ENCODE measurements around the gene ZNF775. TPM values are rescaled to one million over a fixed set of nuclear protein-coding genes. Genes with fewer than 3 reads are reported as not detected.

ZNF775 gene
- total and polyA plus RNA-seq, 4 experiments from 2014 or later, result 0.67 to 7.6 (median 4.9) TPM

- CTCF ChIA-PET (ENCODE audit: partially characterized antibody), result interaction anchor here (1.0 kb wide), 1 partner anchor 41 kb away, joined by 3 read pairs; no protein-coding TSS in a partner anchor
- peaks cover 17% of the 10 kb centered on the region for H3K4me1 ChIP-seq (ENCODE audit: insufficient read depth, low read length)
Observed at GRCh38 chr7:150363370-150363769, 15.8 kb upstream of the ZNF775 start.

DNA sequence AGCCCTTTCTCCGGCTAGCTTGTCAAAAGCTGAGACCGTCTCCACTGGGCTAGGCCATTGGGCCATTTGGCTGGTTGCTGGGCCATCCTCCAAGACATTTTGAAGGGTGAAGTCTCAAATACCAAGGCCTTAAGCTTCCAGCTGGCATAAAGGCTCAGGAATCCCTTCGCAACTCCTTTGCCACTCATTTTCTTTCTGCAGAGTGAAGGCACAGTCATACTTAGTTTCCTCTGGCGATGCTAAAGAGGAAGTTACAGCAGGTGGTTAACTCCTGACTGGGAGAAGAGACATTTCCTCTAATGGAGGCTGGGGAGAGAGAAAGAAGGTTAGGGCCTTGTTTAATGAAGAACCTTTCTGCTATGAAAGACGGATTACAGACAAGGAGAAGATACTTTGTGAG, 15.3 kb upstream of the ZNF775 start:
- H3K27me3 ChIP-seq (ENCODE audit: insufficient read depth, low read length), result no peaks in the 10 kb centered on the region
- intact Hi-C loops (cut with micrococcal nuclease), result no loop called here
- Mint-ChIP-seq H3K27ac (peak overlapping the region in 3 of 7 donors; percentile 6 to 48 (median 9)), H3K4me3 (no peak overlapping the region), H3K36me3 (peaks cover 0 to 3% of the 10 kb centered on the region in 2 donors), H3K27me3 (no peaks in the 10 kb centered on the region), H3K9me3 (no peaks in the 10 kb centered on the region), H3K4me1 (peaks cover 9 to 40% (median 19%) of the 10 kb centered on the region in 4 donors)
- H3K4me1 ChIP-seq (ENCODE audit: insufficient read depth, low read length), result peaks cover 13% of the 10 kb centered on the region
- no peak overlapping the region for H3K4me3 ChIP-seq (ENCODE audit: low read length in 2 of 2)
- DNase-seq, result no peak
- H3K36me3 ChIP-seq (ENCODE audit: insufficient read depth, low read length), result no peaks in the 10 kb centered on the region
- POLR2A ChIA-PET (ENCODE audit: partially characterized antibody), result interaction anchor here (1.7 kb wide), 1 partner anchor 42 kb away, joined by 6 read pairs; a partner anchor contains a TSS
- H3K9me3 ChIP-seq (ENCODE audit: control insufficient read depth in 1 of 2, low read length in 2 of 2), result no peaks in the 10 kb centered on the region
- H3K27ac ChIP-seq (ENCODE audit: low read depth, low read length), result no peak overlapping the region
- CTCF ChIA-PET (ENCODE audit: partially characterized antibody), result no interaction called here

More at GRCh38 chr7:150363370-150363769, 15.8 kb upstream of the ZNF775 start:
- Histone ChIP-seq H3K36me3 (ENCODE audit: insufficient read depth, low read length) (no peaks in the 10 kb centered on the region), H3K27me3 (ENCODE audit: insufficient read depth, low read length) (no peaks in the 10 kb centered on the region), H3K27ac (ENCODE audit: low read depth, low read length) (no peak overlapping the region), H3K9me3 (ENCODE audit: control insufficient read depth in 1 of 2, low read length in 2 of 2) (no peaks in the 10 kb centered on the region), H3K4me3 (ENCODE audit: low read length in 2 of 2) (no peak overlapping the region)
- peaks cover 9 to 44% (median 22%) of the 10 kb centered on the region in 4 donors for H3K4me1 Mint-ChIP-seq
- intact Hi-C loops (cut with micrococcal nuclease), result no loop called here
- POLR2A ChIA-PET (ENCODE audit: partially characterized antibody), result interaction anchor here (1.2 to 1.7 kb wide), 2 partner anchors 14 to 43 kb away, joined by 3 to 6 read pairs; a partner anchor contains a TSS
- H3K9me3 Mint-ChIP-seq, result no peaks in the 10 kb centered on the region
- H3K36me3 Mint-ChIP-seq, result peaks cover 0 to 3% of the 10 kb centered on the region in 2 donors
- DNase-seq, result no peak
- no peak overlapping the region for H3K4me3 Mint-ChIP-seq
- no peak overlapping the region for H3K27ac Mint-ChIP-seq
- no peaks in the 10 kb centered on the region for H3K27me3 Mint-ChIP-seq

DNA sequence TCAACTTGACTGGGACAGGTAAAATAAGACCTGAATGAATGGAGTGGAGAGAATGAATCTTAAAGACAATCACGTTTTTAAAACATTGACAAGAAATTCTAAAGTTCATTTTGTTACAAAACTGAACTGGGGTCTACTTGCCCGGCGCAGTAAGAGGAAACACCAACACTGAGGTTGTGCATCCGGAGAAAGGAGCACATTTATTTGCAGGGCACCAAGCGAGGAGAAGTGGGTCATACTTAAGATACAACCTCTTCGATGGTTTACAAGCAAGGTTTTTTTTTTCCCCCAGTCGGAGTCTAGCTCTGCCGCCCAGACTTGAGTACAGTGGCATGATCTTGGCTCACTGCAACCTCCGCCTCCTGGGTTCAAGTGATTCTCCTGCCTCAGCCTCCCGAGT, 13.9 kb upstream of the ZNF775 start:
- H3K27ac Mint-ChIP-seq, result no peak overlapping the region
- Histone ChIP-seq H3K27me3 (ENCODE audit: insufficient read depth, low read length) (no peaks in the 10 kb centered on the region), H3K4me3 (ENCODE audit: low read length in 2 of 2) (no peak overlapping the region), H3K4me1 (ENCODE audit: insufficient read depth, low read length) (peaks cover 20% of the 10 kb centered on the region), H3K9me3 (ENCODE audit: control insufficient read depth in 1 of 2, low read length in 2 of 2) (no peaks in the 10 kb centered on the region), H3K27ac (ENCODE audit: low read depth, low read length) (no peak overlapping the region), H3K36me3 (ENCODE audit: insufficient read depth, low read length) (no peaks in the 10 kb centered on the region)
- CTCF ChIA-PET (ENCODE audit: partially characterized antibody), result interaction anchor here (1.2 to 6.1 kb wide), 5 partner anchors 9 to 390 kb away, joined by 3 to 55 read pairs (median 5); no protein-coding TSS in a partner anchor
- DNase-seq, result no peak
- no peaks in the 10 kb centered on the region for H3K9me3 Mint-ChIP-seq
- H3K36me3 Mint-ChIP-seq, result peaks cover 0 to 5% of the 10 kb centered on the region in 2 donors
- POLR2A ChIA-PET (ENCODE audit: partially characterized antibody), result interaction anchor here (1.0 to 6.9 kb wide), 2 partner anchors 8 to 40 kb away, joined by 4 to 101 read pairs; a partner anchor contains a TSS
- no peak overlapping the region for H3K4me3 Mint-ChIP-seq
- H3K4me1 Mint-ChIP-seq, result peaks cover 8 to 42% (median 18%) of the 10 kb centered on the region in 4 donors
- intact Hi-C loops (cut with micrococcal nuclease), result no loop called here
- no peaks in the 10 kb centered on the region for H3K27me3 Mint-ChIP-seq

DNA sequence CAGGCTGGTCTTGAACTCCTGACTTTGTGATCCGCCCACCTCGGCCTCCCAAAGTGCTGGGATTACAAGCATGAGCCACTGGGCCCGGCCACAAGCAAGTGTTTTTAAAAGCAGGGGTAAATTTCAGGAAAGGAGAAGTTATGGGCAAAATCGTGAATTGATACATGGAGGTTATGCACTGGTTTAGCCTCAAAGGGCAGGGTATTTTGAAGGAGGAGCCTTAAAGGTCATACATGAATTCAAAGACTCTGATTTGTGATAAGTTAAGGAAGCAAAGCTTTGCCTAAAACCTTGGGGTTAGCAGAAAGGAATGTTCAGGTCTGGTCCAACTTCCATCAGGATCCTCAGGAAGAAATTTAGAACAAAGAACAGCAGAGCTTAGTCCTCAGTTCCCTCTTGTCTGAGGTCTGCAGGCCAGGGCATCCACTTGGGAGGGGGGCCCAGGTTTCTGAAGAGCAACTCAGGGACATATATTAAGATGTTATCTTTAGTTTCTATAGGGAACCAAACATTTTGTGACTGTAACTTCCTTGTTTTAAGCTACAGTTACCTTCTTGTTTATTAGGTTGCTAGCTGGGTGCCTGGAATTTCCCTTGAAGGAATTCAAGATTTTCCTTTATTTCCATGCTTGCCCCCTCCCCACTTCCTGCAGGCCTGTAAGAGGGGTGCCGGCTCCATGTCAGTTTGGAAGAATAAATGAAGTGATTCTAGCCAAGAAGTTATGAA, 13.3 kb upstream of the ZNF775 start:
- Histone ChIP-seq H3K36me3 (ENCODE audit: insufficient read depth, low read length) (peaks cover 4% of the 10 kb centered on the region), H3K27me3 (ENCODE audit: insufficient read depth, low read length) (no peaks in the 10 kb centered on the region), H3K9me3 (ENCODE audit: control insufficient read depth in 1 of 2, low read length in 2 of 2) (no peaks in the 10 kb centered on the region), H3K4me3 (ENCODE audit: low read length in 2 of 2) (no peak overlapping the region), H3K4me1 (ENCODE audit: insufficient read depth, low read length) (peaks cover 26% of the 10 kb centered on the region), H3K27ac (ENCODE audit: low read depth, low read length) (no peak overlapping the region)
- H3K4me1 Mint-ChIP-seq, result peaks cover 12 to 47% (median 23%) of the 10 kb centered on the region in 4 donors
- no peak for DNase-seq
- H3K9me3 Mint-ChIP-seq, result no peaks in the 10 kb centered on the region
- peak overlapping the region in 4 of 8 donors; percentile 34 to 54 (median 50) for H3K4me3 Mint-ChIP-seq
- intact Hi-C loops (cut with micrococcal nuclease), result no loop called here
- peak overlapping the region in 6 of 7 donors; percentile 18 to 80 (median 51) for H3K27ac Mint-ChIP-seq
- CTCF ChIA-PET (ENCODE audit: partially characterized antibody), result interaction anchor here (1.2 to 6.1 kb wide), 6 partner anchors 10 to 390 kb away, joined by 3 to 55 read pairs (median 6); a partner anchor contains a TSS
- H3K36me3 Mint-ChIP-seq, result peaks cover 3 to 10% of the 10 kb centered on the region in 2 donors
- POLR2A ChIA-PET (ENCODE audit: partially characterized antibody), result interaction anchor here (0.6 to 6.9 kb wide), 4 partner anchors 8 to 40 kb away, joined by 3 to 101 read pairs (median 4); a partner anchor contains a TSS
- no peaks in the 10 kb centered on the region for H3K27me3 Mint-ChIP-seq

GRCh38 chr7:150367677-150368095, 11.4 kb upstream of the ZNF775 start:
- Histone ChIP-seq H3K27ac (ENCODE audit: low read depth, low read length) (peak overlapping the region; percentile 75), H3K4me1 (ENCODE audit: insufficient read depth, low read length) (peaks cover 26% of the 10 kb centered on the region), H3K27me3 (ENCODE audit: insufficient read depth, low read length) (no peaks in the 10 kb centered on the region), H3K4me3 (ENCODE audit: low read length in 2 of 2) (peak overlapping the region; percentile 54 to 89), H3K9me3 (ENCODE audit: control insufficient read depth in 1 of 2, low read length in 2 of 2) (no peaks in the 10 kb centered on the region), H3K36me3 (ENCODE audit: insufficient read depth, low read length) (peaks cover 8% of the 10 kb centered on the region)
- no peak for DNase-seq
- POLR2A ChIA-PET (ENCODE audit: partially characterized antibody), result interaction anchor here (0.6 to 6.9 kb wide), 14 partner anchors 10 to 643 kb away, joined by 3 to 101 read pairs (median 4); partner anchors contain the start of genes GIMAP4, GIMAP7, GIMAP8 and ZNF775
- Mint-ChIP-seq H3K9me3 (no peaks in the 10 kb centered on the region), H3K4me3 (peak overlapping the region; percentile 85 to 98 (median 90)), H3K4me1 (peaks cover 13 to 39% (median 23%) of the 10 kb centered on the region in 4 donors), H3K36me3 (peaks cover 7 to 11% of the 10 kb centered on the region in 2 donors), H3K27me3 (no peaks in the 10 kb centered on the region), H3K27ac (peak overlapping the region; percentile 83 to 96 (median 89))
- CTCF ChIA-PET (ENCODE audit: partially characterized antibody), result interaction anchor here (1.2 to 6.1 kb wide), 4 partner anchors 10 to 13 kb away, joined by 4 to 55 read pairs (median 10); partner anchors contain the start of gene ZNF775
- intact Hi-C loops (cut with micrococcal nuclease), result loop anchor here (1.0 to 2.0 kb wide), 3 partner anchors 12 to 45 kb away; partner anchors contain the start of genes ACTR3C, LRRC61 and ZNF775

DNA sequence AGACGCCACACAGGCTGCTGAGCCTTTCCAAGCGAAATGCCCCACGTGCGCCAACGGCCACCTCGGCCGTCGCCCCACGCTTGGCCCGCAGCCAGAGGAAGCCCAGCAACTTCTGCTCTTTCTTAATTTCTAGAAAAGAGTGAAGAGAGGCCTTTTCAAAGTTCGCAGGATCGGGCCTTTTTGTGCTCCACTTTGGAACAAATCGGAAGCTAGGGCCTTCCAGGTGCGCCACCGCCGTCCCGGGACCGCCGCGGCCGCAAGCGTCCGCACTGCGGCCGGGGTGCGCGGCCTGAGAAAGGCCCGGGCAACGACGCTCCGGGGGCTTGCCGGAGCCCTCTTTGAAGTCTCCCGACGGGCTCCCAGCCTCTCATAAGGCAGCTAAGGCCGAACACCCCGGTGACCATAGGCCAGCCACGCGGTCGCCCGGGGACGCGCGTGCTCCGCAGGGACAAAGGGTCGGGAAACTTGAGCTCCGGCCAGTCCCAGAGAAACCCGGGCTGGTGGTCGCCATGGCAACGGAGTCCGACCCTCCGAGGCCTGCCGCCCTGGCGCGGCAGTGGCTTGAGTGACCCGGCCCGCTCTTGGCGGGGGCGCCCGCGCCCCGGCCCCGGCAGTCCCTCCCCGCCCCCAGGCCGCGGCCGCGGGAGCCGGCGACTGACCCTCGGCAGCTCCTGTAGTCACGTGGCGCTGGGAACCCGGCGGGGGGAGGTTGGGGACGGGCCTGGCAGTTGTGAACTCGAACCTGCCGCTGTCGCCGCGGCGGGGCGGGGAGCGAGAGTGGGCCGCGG, 10.8 kb upstream of the ZNF775 start, which contains the start of gene REPIN1:
Gene REPIN1, plus strand, starts transcription at position 727 of the 788 bp plus-strand sequence. CDS start 890 bp downstream, outside the sequence.
- peaks cover 26% of the 10 kb centered on the region for H3K4me1 ChIP-seq (ENCODE audit: insufficient read depth, low read length)
- H3K27me3 ChIP-seq (ENCODE audit: insufficient read depth, low read length), result no peaks in the 10 kb centered on the region
- Mint-ChIP-seq H3K9me3 (no peaks in the 10 kb centered on the region), H3K4me3 (peak within 1 kb of the TSS; percentile 91 to 98 (median 95)), H3K36me3 (peaks cover 12 to 15% of the 10 kb centered on the region in 2 donors), H3K27ac (peak within 1 kb of the TSS; percentile 83 to 96 (median 93)), H3K27me3 (no peaks in the 10 kb centered on the region), H3K4me1 (peaks cover 13 to 42% (median 25%) of the 10 kb centered on the region in 4 donors)
- CTCF ChIA-PET (ENCODE audit: partially characterized antibody), result interaction anchor here (2.6 to 6.1 kb wide), 2 partner anchors 10 to 13 kb away, joined by 14 to 55 read pairs; partner anchors contain the start of gene ZNF775
- POLR2A ChIA-PET (ENCODE audit: partially characterized antibody), result interaction anchor here (0.6 to 6.9 kb wide), 19 partner anchors 10 to 642 kb away, joined by 3 to 101 read pairs (median 4); partner anchors contain the start of genes GIMAP4, GIMAP7, GIMAP8 and ZNF775
- no peaks in the 10 kb centered on the region for H3K9me3 ChIP-seq (ENCODE audit: control insufficient read depth in 1 of 2, low read length in 2 of 2)
- peak within 1 kb of the TSS; percentile 75 for H3K27ac ChIP-seq (ENCODE audit: low read depth, low read length)
- DNase-seq, result peak; percentile 75 to 91 (median 76)
- intact Hi-C loops (cut with micrococcal nuclease), result loop anchor here (1.0 to 2.0 kb wide), 3 partner anchors 11 to 45 kb away; partner anchors contain the start of genes ACTR3C, LRRC61 and ZNF775
- H3K36me3 ChIP-seq (ENCODE audit: insufficient read depth, low read length), result peaks cover 13% of the 10 kb centered on the region
- peak within 1 kb of the TSS; percentile 64 to 89 for H3K4me3 ChIP-seq (ENCODE audit: low read length in 2 of 2)

All from CD4-positive, alpha-beta memory T cell (primary cell).